K562 (cell line): ENCODE results near the gene NR3C1. TPM values are rescaled to one million over a fixed set of nuclear protein-coding genes. Genes with fewer than 3 reads are reported as not detected.

ENCODE experiments used
- BMI1 ChIP-seq: fragments of 150-350 bp; IDR thresholded peaks from 2 replicates; pipeline ENCODE4 v1.6.1; 2014; ENCODE audit warnings: low read length
- CBFB ChIP-seq: sonication (generic); formaldehyde crosslinking; IDR thresholded peaks from 2 replicates; pipeline ENCODE4 v1.4.0; 2020; ENCODE audit warnings: mild to moderate bottlenecking, missing genetic modification reagents
- ELF1 ChIP-seq: fragments of 200-800 bp; sonication (Bioruptor generic); IDR thresholded peaks from 2 replicates; pipeline ENCODE4 v1.6.1; 2016; ENCODE audit warnings: missing genetic modification characterization, missing compliant biosample characterization
- FOXJ2 ChIP-seq: fragments of 200-800 bp; sonication (Bioruptor generic); IDR thresholded peaks from 2 replicates; pipeline ENCODE4 v1.6.1; 2016; ENCODE audit warnings: missing genetic modification characterization, missing compliant biosample characterization
- HCFC1 ChIP-seq: IDR thresholded peaks from 2 replicates; pipeline ENCODE4 v1.6.1; 2012; ENCODE audit warnings: low read depth, low read length, improper control_type of control experiment
- ILF3 ChIP-seq: fragments of 450-650 bp; IDR thresholded peaks from 2 replicates; pipeline ENCODE4 v1.6.1; 2018; ENCODE audit warnings: antibody characterized with exemption, mild to moderate bottlenecking, moderate library complexity, borderline replicate concordance
- MTA2 ChIP-seq: fragments of 450-650 bp; IDR thresholded peaks from 2 replicates; pipeline ENCODE4 v1.6.1; 2016; ENCODE audit warnings: low read depth
- PBX2 ChIP-seq, 2 experiments: IDR thresholded peaks in 1 of 2; conservative IDR thresholded peaks in 1 of 2; 2 replicates each; pipeline ENCODE4 v1.6.1; 2016; ENCODE audit warnings: low read depth in 2 of 2, mild to moderate bottlenecking in 1 of 2, missing compliant biosample characterization in 1 of 2, missing genetic modification characterization in 1 of 2, moderate library complexity in 1 of 2
- TOE1 ChIP-seq, 2 experiments: fragments of 450-650 bp in 1 of 2; sonication (generic) in 1 of 2; formaldehyde crosslinking in 1 of 2; IDR thresholded peaks; 2 replicates each; pipeline versions ENCODE4 v1.7.1 to v1.8.0; 2016 to 2022; ENCODE audit warnings: borderline replicate concordance in 2 of 2, mild to moderate bottlenecking in 2 of 2, antibody characterized with exemption in 1 of 2, inconsistent platforms in 1 of 2, low read depth in 1 of 2, missing genetic modification reagents in 1 of 2, moderate library complexity in 1 of 2
- ZEB2 ChIP-seq: fragments of 450-650 bp; IDR thresholded peaks from 2 replicates; pipeline ENCODE4 v1.6.1; 2016
- ZMIZ1 ChIP-seq, 2 experiments: fragments of 150-350 bp in 1 of 2; IDR thresholded peaks; 2 replicates each; pipeline ENCODE4 v1.6.1; 2012 to 2016; ENCODE audit warnings: low read depth in 2 of 2, low read length in 2 of 2, mild to moderate bottlenecking in 1 of 2, moderate library complexity in 1 of 2
- ZNF124 ChIP-seq: sonication (generic); formaldehyde crosslinking; IDR thresholded peaks from 2 replicates; pipeline ENCODE4 v1.8.1; 2022; ENCODE audit warnings: missing genetic modification reagents
- ZNF764 ChIP-seq: fragments of 250-450 bp; sonication (Bioruptor Pico); IDR thresholded peaks from 2 replicates; pipeline ENCODE4 v1.4.0; 2020; ENCODE audit warnings: low read depth, mild to moderate bottlenecking, moderate library complexity
- polyA plus RNA-seq, 8 experiments: library from polyadenylated mRNA; depleted of rRNA in 4 of 8; stranded (reverse) in 5 of 8; unstranded in 3 of 8; fragments of >200 nt; fragmentation: Nextera tagmentation in 2 of 8; fragmentation: Illumina TruSeq in 1 of 8; extraction: Ambion mirVana in 2 of 8; extraction: Trizol in 1 of 8; gene quantifications; 2 replicates each; pipeline versions ENCODE4 v1.2.1 to v1.2.3, GENCODE V29; 2011 to 2014; ENCODE audit warnings: inconsistent platforms in 1 of 8, missing spikeins in 1 of 8
- total RNA-seq, 7 experiments: library from RNA; depleted of rRNA in 6 of 7; stranded (reverse); fragments of >200 nt in 6 of 7; fragmentation: Illumina TruSeq in 2 of 7; extraction: Trizol in 2 of 7; gene quantifications; 2 replicates each; pipeline versions ENCODE4 v1.2.1 to v1.2.3, GENCODE V29; 2011 to 2021; ENCODE audit warnings: low replicate concordance in 1 of 7

NR3C1 gene
- total and polyA plus RNA-seq, 9 of the 15 experiments (the other 6 are each of a cell fraction or from before 2014, with no cell fraction given), result 8.2 to 36.0 (median 15.0) TPM

- TF ChIP-seq PBX2 (CRISPR knock-in tag; IDR thresholded peaks at IDR 0.05; ENCODE audit: low read depth) (no peak), PBX2 (tag; conservative IDR thresholded peaks at IDR 0.05; ENCODE audit: low read depth) (0 out of 2 replicates have a peak, but pooled peaks have one; percentile 18), ZMIZ1 (IDR thresholded peaks at IDR 0.05; ENCODE audit: low read depth in 2 of 2, low read length in 2 of 2) (no peak), FOXJ2 (tag) (no peak), ILF3 (no peak), HCFC1 (no peak), ZEB2 (no peak), ELF1 (tag) (no peak), ZNF124 (CRISPR knock-in tag) (no peak), MTA2 (no peak), CBFB (CRISPR knock-in tag) (no peak), BMI1 (no peak), TOE1 (IDR thresholded peaks at IDR 0.05; ENCODE audit: borderline replicate concordance) (no peak), TOE1 (CRISPR knock-in tag; IDR thresholded peaks at IDR 0.05; ENCODE audit: borderline replicate concordance, low read depth) (no peak), ZNF764 (CRISPR knock-in tag) (no peak)
These were observed 39.4 kb downstream of the NR3C1 start (continued) for GRCh38 chr5:143364061-143364460.
